HG03571 (cell line): ENCODE data around the gene OR51E1.

Source experiments
- ATAC-seq: cut with Tn5 transposase; IDR thresholded peaks from one replicate; pipeline ENCODE4 v1.9.1; 2021; ENCODE audit not compliant: unreplicated experiment

Gene OR51E1

DNA sequence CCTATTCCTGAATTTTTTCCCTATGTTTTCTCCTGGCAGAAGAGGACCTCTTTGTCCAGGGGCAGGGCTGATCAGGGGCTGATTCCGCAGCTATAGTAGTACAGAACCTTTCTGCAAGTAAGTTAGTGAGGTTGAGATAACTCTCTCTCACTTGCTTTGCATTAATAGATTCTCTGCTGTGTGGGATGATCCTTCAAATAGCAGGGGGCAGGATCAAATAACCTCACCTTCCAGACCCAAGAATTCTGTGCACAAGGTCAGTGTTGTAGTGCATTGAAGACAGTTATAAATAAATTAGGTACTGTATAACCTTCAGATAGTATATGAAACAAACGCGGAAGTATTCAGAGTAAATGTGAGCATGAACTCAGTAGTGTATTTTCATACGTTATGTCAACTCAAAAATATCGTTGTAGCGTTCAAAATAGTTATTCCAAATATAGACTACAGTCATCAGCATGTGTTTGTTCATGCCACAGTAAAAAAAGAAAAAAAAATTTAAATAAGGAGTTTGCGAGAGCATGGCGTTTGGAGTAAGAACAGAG lies 61.1 kb downstream of the OR51E1 start:
- ATAC-seq = no peak
